ENCODE measurements around the gene PDE4B. TPM values are rescaled to one million over a fixed set of nuclear protein-coding genes. Genes with fewer than 3 reads are reported as not detected.
"Not testable (repeated sequence)": the region's sequence is repeated elsewhere in the genome, so short reads cannot be mapped to it uniquely, and the experiment has no call there.

The PDE4B gene
- total RNA-seq, 4 donors from 2014 or later: 0.08 to 6.7 (median 3.4) TPM

GRCh38 chr1:66090859-66091457 lies 298.3 kb downstream of the PDE4B start:
- H3K27ac ChIP-seq: no peak overlapping the region
- no peak overlapping the region for H3K4me3 ChIP-seq
- H3K36me3 ChIP-seq: no peaks in the 10 kb centered on the region
- H3K27me3 ChIP-seq: no peaks in the 10 kb centered on the region
- TF ChIP-seq POLR2A (IDR thresholded peaks at IDR 0.05): no peak
- no peak for TF ChIP-seq CTCF (IDR thresholded peaks at IDR 0.05)
- intact Hi-C loops (cut with DNase I): no loop called here
- no peaks in the 10 kb centered on the region for H3K9me3 ChIP-seq
- H3K4me1 ChIP-seq: no peaks in the 10 kb centered on the region
- WGBS, 2 donors: 50 to 58% methylated on average over 7 of the region's 7 CpGs
- DNase-seq: no peak

- TF ChIP-seq POLR2A (IDR thresholded peaks at IDR 0.05): no peak
- no peak for TF ChIP-seq CTCF (IDR thresholded peaks at IDR 0.05)
- no peaks in the 10 kb centered on the region for H3K27me3 ChIP-seq
- no peak for DNase-seq
- intact Hi-C loops (cut with DNase I): no loop called here
- H3K4me1 ChIP-seq: no peaks in the 10 kb centered on the region
- WGBS, 2 donors: 79 to 91% methylated on average over 1 of the region's 1 CpG
- no peak overlapping the region for H3K4me3 ChIP-seq
- H3K9me3 ChIP-seq: no peaks in the 10 kb centered on the region
- H3K36me3 ChIP-seq: no peaks in the 10 kb centered on the region
- no peak overlapping the region for H3K27ac ChIP-seq
Observed at GRCh38 chr1:66095190-66095589, 302.5 kb downstream of the PDE4B start.

GRCh38 chr1:66100959-66101358 lies 308.3 kb downstream of the PDE4B start:
- H3K4me3 ChIP-seq: not testable (repeated sequence)

GRCh38 chr1:66104076-66104475 lies 311.4 kb downstream of the PDE4B start:
- H3K27ac ChIP-seq; H3K27me3 ChIP-seq; H3K36me3 ChIP-seq; H3K4me1 ChIP-seq; H3K4me3 ChIP-seq; H3K9me3 ChIP-seq; DNase-seq; intact Hi-C loops (cut with DNase I): not testable (repeated sequence)
- 80 to 100% methylated on average over 2 to 3 of the region's 5 CpGs for WGBS, 2 donors

More at GRCh38 chr1:66100959-66101358, 308.3 kb downstream of the PDE4B start:
- H3K4me1 ChIP-seq; H3K36me3 ChIP-seq; H3K27me3 ChIP-seq; intact Hi-C loops (cut with DNase I); H3K27ac ChIP-seq; H3K9me3 ChIP-seq; DNase-seq: not testable (repeated sequence)
- 82 to 93% methylated on average over 4 of the region's 4 CpGs for WGBS, 2 donors

GRCh38 chr1:66108624-66109023 lies 315.9 kb downstream of the PDE4B start:
- H3K27ac ChIP-seq: no peak overlapping the region
- intact Hi-C loops (cut with DNase I): no loop called here
- no peaks in the 10 kb centered on the region for H3K27me3 ChIP-seq
- TF ChIP-seq POLR2A (IDR thresholded peaks at IDR 0.05): no peak
- TF ChIP-seq CTCF (IDR thresholded peaks at IDR 0.05): no peak
- no peak overlapping the region for H3K4me3 ChIP-seq
- H3K9me3 ChIP-seq: no peaks in the 10 kb centered on the region
- H3K36me3 ChIP-seq: no peaks in the 10 kb centered on the region
- no peak for DNase-seq
- H3K4me1 ChIP-seq: no peaks in the 10 kb centered on the region
- WGBS, 2 donors: 67 to 71% methylated on average over 2 of the region's 2 CpGs

- intact Hi-C loops (cut with DNase I): no loop called here
- Histone ChIP-seq H3K36me3 (no peaks in the 10 kb centered on the region), H3K4me1 (no peaks in the 10 kb centered on the region), H3K27ac (no peak overlapping the region), H3K27me3 (no peaks in the 10 kb centered on the region), H3K4me3 (no peak overlapping the region), H3K9me3 (no peaks in the 10 kb centered on the region)
- TF ChIP-seq CTCF (IDR thresholded peaks at IDR 0.05) (no peak), POLR2A (IDR thresholded peaks at IDR 0.05) (no peak)
- 57 to 68% methylated on average over 2 of the region's 2 CpGs for WGBS, 2 donors
- no peak for DNase-seq
Observed at GRCh38 chr1:66112744-66113400, 320.2 kb downstream of the PDE4B start.

Measured in esophagus squamous epithelium (tissue), 5 donors.